RWPE2 (cell line): ENCODE data around the gene B3GNT4.

Source experiments
- ATAC-seq: fragments of 200-7000 bp; cut with Tn5 transposase; 3 replicates; pipeline ENCODE4 v1.9.1; 2021; ENCODE audit warnings: low read depth
- DNase-seq: peaks from one replicate; pipeline ENCODE4 v3.0.0-alpha.2; 2020; ENCODE audit warnings: low spot score
- H3K27ac ChIP-seq: fragments of 450-650 bp; 2 replicates; pipeline ENCODE4 v1.5.1; 2017; ENCODE audit warnings: mild to moderate bottlenecking; ENCODE audit not compliant: poor library complexity, severe bottlenecking
- H3K27me3 ChIP-seq: fragments of 250-450 bp; sonication (Bioruptor Pico); 2 replicates; pipeline ENCODE4 v1.5.1; 2021; ENCODE audit warnings: mild to moderate bottlenecking, moderate library complexity; ENCODE audit not compliant: insufficient read depth, poor library complexity, severe bottlenecking
- H3K36me3 ChIP-seq: fragments of 250-450 bp; sonication (Bioruptor Pico); 2 replicates; pipeline ENCODE4 v1.5.1; 2020; ENCODE audit warnings: low read depth, mild to moderate bottlenecking, moderate library complexity
- H3K4me1 ChIP-seq: fragments of 250-450 bp; sonication (Bioruptor Pico); 2 replicates; pipeline ENCODE4 v1.5.1; 2021; ENCODE audit warnings: mild to moderate bottlenecking, moderate library complexity; ENCODE audit not compliant: insufficient read depth, poor library complexity, severe bottlenecking
- H3K4me3 ChIP-seq: fragments of 250-450 bp; sonication (Bioruptor Pico); 2 replicates; pipeline ENCODE4 v1.5.1; 2021; ENCODE audit warnings: mild to moderate bottlenecking, moderate library complexity; ENCODE audit not compliant: severe bottlenecking
- H3K9me3 ChIP-seq: fragments of 250-450 bp; sonication (Bioruptor Pico); 2 replicates; pipeline ENCODE4 v1.5.1; 2021; ENCODE audit warnings: mild to moderate bottlenecking, moderate library complexity; ENCODE audit not compliant: severe bottlenecking
- CTCF ChIP-seq: fragments of 450-650 bp; IDR thresholded peaks from one replicate; pipeline ENCODE4 v1.5.1; 2017; ENCODE audit warnings: mild to moderate bottlenecking, moderate library complexity; ENCODE audit not compliant: poor library complexity, severe bottlenecking

Gene B3GNT4

GRCh38 chr12:122183588-122183940, 19.9 kb upstream of the B3GNT4 start:
- H3K4me3 ChIP-seq: no peak overlapping the region
- peaks cover 9% of the 10 kb centered on the region for H3K4me1 ChIP-seq
- no peak for TF ChIP-seq CTCF
- no peaks in the 10 kb centered on the region for H3K36me3 ChIP-seq
- no peaks in the 10 kb centered on the region for H3K9me3 ChIP-seq
- no peak for ATAC-seq
- no peak overlapping the region for H3K27ac ChIP-seq
- H3K27me3 ChIP-seq: no peaks in the 10 kb centered on the region
- DNase-seq: no peak

GRCh38 chr12:122184517-122184916, 19.0 kb upstream of the B3GNT4 start:
- Histone ChIP-seq H3K4me3 (no peak overlapping the region), H3K4me1 (peaks cover 9% of the 10 kb centered on the region), H3K27ac (no peak overlapping the region), H3K9me3 (no peaks in the 10 kb centered on the region), H3K27me3 (no peaks in the 10 kb centered on the region), H3K36me3 (no peaks in the 10 kb centered on the region)
- no peak for DNase-seq
- TF ChIP-seq CTCF: no peak
- no peak for ATAC-seq

GRCh38 chr12:122185079-122185478, 18.4 kb upstream of the B3GNT4 start:
- Histone ChIP-seq H3K27me3 (no peaks in the 10 kb centered on the region), H3K4me1 (peaks cover 9% of the 10 kb centered on the region), H3K27ac (no peak overlapping the region), H3K36me3 (no peaks in the 10 kb centered on the region), H3K9me3 (no peaks in the 10 kb centered on the region), H3K4me3 (no peak overlapping the region)
- ATAC-seq: no peak
- no peak for DNase-seq
- no peak for TF ChIP-seq CTCF

- ATAC-seq: no peak
- TF ChIP-seq CTCF: no peak
Measured at GRCh38 chr12:122185494-122186082, 17.9 kb upstream of the B3GNT4 start.

GRCh38 chr12:122187466-122187865, 16.0 kb upstream of the B3GNT4 start:
- ATAC-seq (no peak), DNase-seq (no peak)
- Histone ChIP-seq H3K27me3 (no peaks in the 10 kb centered on the region), H3K9me3 (no peaks in the 10 kb centered on the region), H3K27ac (no peak overlapping the region), H3K36me3 (no peaks in the 10 kb centered on the region), H3K4me3 (no peak overlapping the region), H3K4me1 (no peaks in the 10 kb centered on the region)
- no peak for TF ChIP-seq CTCF

More at GRCh38 chr12:122185494-122186082, 17.9 kb upstream of the B3GNT4 start:
- H3K4me3 ChIP-seq: no peak overlapping the region
- H3K9me3 ChIP-seq: no peaks in the 10 kb centered on the region
- H3K27me3 ChIP-seq: no peaks in the 10 kb centered on the region
- no peak for DNase-seq
- H3K27ac ChIP-seq: no peak overlapping the region
- peaks cover 4% of the 10 kb centered on the region for H3K4me1 ChIP-seq
- no peaks in the 10 kb centered on the region for H3K36me3 ChIP-seq
